PC-3 (cell line): Measurements from ENCODE around the gene ENAM. TPM values are rescaled to one million over a fixed set of nuclear protein-coding genes. Genes with fewer than 3 reads are reported as not detected.

ENCODE experiments used
- ATAC-seq: fragments of 200-7000 bp; cut with Tn5 transposase; 2 replicates; pipeline ENCODE4 v1.9.1; 2020; ENCODE audit warnings: mild to moderate bottlenecking, moderate library complexity
- BruUV-seq: library from RNA; stranded (reverse); fragments of 400-500 nt; replicated peaks from 2 replicates; lab custom pipeline; 2021; lab: Mats Ljungman, UMichigan
- CTCF ChIA-PET: fragments of 300-600 bp; sonication (Branson Sonifier 250); formaldehyde crosslinking; loops from one replicate; lab custom pipeline; 2022; ENCODE audit warnings: antibody characterized with exemption; lab: Charles Lee
- POLR2A ChIA-PET: fragments of 300-600 bp; sonication (Branson Sonifier 250); formaldehyde crosslinking; loops from one replicate; lab custom pipeline; 2022; ENCODE audit warnings: antibody characterized with exemption; ENCODE audit not compliant: unreplicated experiment; lab: Charles Lee
- DNase-seq: peaks from one replicate; pipeline ENCODE4 v3.0.0-alpha.2; 2015
- H2AFZ ChIP-seq: fragments of 300-600 bp; sonication (generic); 2 replicates; pipeline ENCODE4 v1.6.0; 2016; ENCODE audit warnings: antibody characterized with exemption, low read length
- H3F3A ChIP-seq: fragments of 300-600 bp; sonication (generic); one replicate; pipeline ENCODE4 v1.6.0; 2017; ENCODE audit warnings: antibody characterized with exemption, low read length, control low read depth, mild to moderate bottlenecking; ENCODE audit not compliant: unreplicated experiment
- H3K27ac ChIP-seq: fragments of 300-600 bp; sonication (generic); 2 replicates; pipeline ENCODE4 v1.5.1; 2016; ENCODE audit warnings: mild to moderate bottlenecking, low read length
- H3K27me3 ChIP-seq: fragments of 300-600 bp; sonication (generic); 2 replicates; pipeline ENCODE4 v1.6.1; 2016; ENCODE audit warnings: low read length, mixed read lengths
- H3K36me3 ChIP-seq: fragments of 300-600 bp; sonication (generic); 2 replicates; pipeline ENCODE4 v1.6.1; 2016; ENCODE audit warnings: low read depth, mixed run types, low read length, mixed read lengths
- H3K4me1 ChIP-seq: fragments of 300-600 bp; sonication (generic); 2 replicates; pipeline ENCODE4 v1.5.1; 2016; ENCODE audit warnings: low read length; ENCODE audit not compliant: insufficient read depth
- H3K4me2 ChIP-seq: fragments of 300-600 bp; sonication (generic); 2 replicates; pipeline ENCODE4 v1.6.0; 2016; ENCODE audit warnings: low read length
- H3K4me3 ChIP-seq: fragments of 300-600 bp; sonication (generic); 2 replicates; pipeline ENCODE4 v1.5.1; 2016; ENCODE audit warnings: mild to moderate bottlenecking, low read length, mixed read lengths
- H3K79me2 ChIP-seq: fragments of 300-600 bp; sonication (generic); 2 replicates; pipeline ENCODE4 v1.6.1; 2017; ENCODE audit warnings: low read length, mixed read lengths
- H3K9ac ChIP-seq: fragments of 300-600 bp; sonication (generic); 2 replicates; pipeline ENCODE4 v1.6.0; 2016; ENCODE audit warnings: mild to moderate bottlenecking, low read length
- H3K9me2 ChIP-seq: fragments of 300-600 bp; sonication (generic); replicated peaks from 2 replicates; pipeline ENCODE4 v1.6.1; 2016; ENCODE audit warnings: mixed run types, low read length, mixed read lengths
- H3K9me3 ChIP-seq: fragments of 300-600 bp; sonication (generic); 2 replicates; pipeline ENCODE4 v1.6.1; 2016; ENCODE audit warnings: low read length, mixed read lengths
- H4K20me1 ChIP-seq: fragments of 300-600 bp; sonication (generic); 2 replicates; pipeline ENCODE4 v1.6.1; 2016; ENCODE audit warnings: low read length, mixed read lengths
- CTCF ChIP-seq: fragments of 300-600 bp; sonication (generic); conservative IDR thresholded peaks from 2 replicates; pipeline ENCODE4 v1.5.1; 2017; ENCODE audit warnings: antibody characterized with exemption, low read depth, mild to moderate bottlenecking, low read length
- EZH2 ChIP-seq: fragments of 300-600 bp; sonication (generic); IDR thresholded peaks from one replicate; pipeline ENCODE4 v1.6.1; 2017; ENCODE audit warnings: antibody characterized with exemption, mild to moderate bottlenecking, low read length; ENCODE audit not compliant: unreplicated experiment
- EZH2phosphoT487 ChIP-seq: fragments of 300-600 bp; sonication (generic); IDR thresholded peaks from 2 replicates; pipeline ENCODE4 v1.6.1; 2018; ENCODE audit warnings: mild to moderate bottlenecking, antibody characterized with exemption, low read length, borderline replicate concordance
- intact Hi-C: fragments of 100-400 bp; cut with micrococcal nuclease; formaldehyde crosslinking; loops from 2 replicates; pipeline ENCODE4 v1.9.0; 2023
- total RNA-seq: library from RNA; depleted of rRNA; stranded (reverse); fragments of >200 nt; gene quantifications from 2 replicates; pipeline ENCODE4 v1.2.3, GENCODE V29; 2014

ENAM gene
- total RNA-seq, 1 experiment from 2014 or later: not detected

- Histone ChIP-seq H3K79me2 (no peaks in the 10 kb centered on the region), H2AFZ (peak overlapping the region; percentile 10), H3K36me3 (no peaks in the 10 kb centered on the region), H3K4me3 (no peak overlapping the region), H3K27me3 (no peaks in the 10 kb centered on the region), H3K4me2 (no peak overlapping the region), H3K4me1 (peaks cover 12% of the 10 kb centered on the region), H3K27ac (no peak overlapping the region), H4K20me1 (no peaks in the 10 kb centered on the region), H3K9me2 (no peaks in the 10 kb centered on the region), H3K9me3 (no peaks in the 10 kb centered on the region), H3F3A (no peaks in the 10 kb centered on the region), H3K9ac (no peak overlapping the region)
- BruUV-seq: no TSS peak
- no peak for ATAC-seq
- DNase-seq: no peak
- intact Hi-C loops: no loop called here
- TF ChIP-seq EZH2phosphoT487 (no peak), CTCF (no peak), EZH2 (no peak)
- CTCF ChIA-PET: no interaction called here
- POLR2A ChIA-PET: no interaction called here
These were observed 924 bp upstream of the ENAM start for GRCh38 chr4:70627620-70628019.

- CTCF ChIA-PET: no interaction called here
- no peak for DNase-seq
These were observed 1.0 kb downstream of the ENAM start for GRCh38 chr4:70629469-70630090.

More at GRCh38 chr4:70629469-70630090, 1.0 kb downstream of the ENAM start:
- Histone ChIP-seq H3K9me3 (no peaks in the 10 kb centered on the region), H3K4me1 (peaks cover 13% of the 10 kb centered on the region), H3K79me2 (no peaks in the 10 kb centered on the region), H3K4me2 (no peak overlapping the region), H3K9me2 (no peaks in the 10 kb centered on the region), H3K27me3 (no peaks in the 10 kb centered on the region), H3K36me3 (no peaks in the 10 kb centered on the region), H3K9ac (no peak overlapping the region), H3K27ac (no peak overlapping the region), H4K20me1 (no peaks in the 10 kb centered on the region), H2AFZ (no peak overlapping the region), H3F3A (no peaks in the 10 kb centered on the region), H3K4me3 (no peak overlapping the region)
- no peak for ATAC-seq
- no TSS peak for BruUV-seq
- POLR2A ChIA-PET: no interaction called here
- intact Hi-C loops: no loop called here
- no peak for TF ChIP-seq EZH2
- no peak for TF ChIP-seq EZH2phosphoT487
- TF ChIP-seq CTCF: no peak
